Embryonic facial prominence (tissue), 1 donor: ENCODE data around the gene AIP.
"Not testable (repeated sequence)": the region's sequence is repeated elsewhere in the genome, so short reads cannot be mapped to it uniquely, and the experiment has no call there.

Experiments used
- DNase-seq: peaks from one replicate; pipeline ENCODE4 v3.0.0-alpha.2; 2016; ENCODE audit errors: extremely low spot score

AIP gene

GRCh38 chr11:67468759-67469507 lies 13.9 kb upstream of the AIP start, which contains the start of gene TMEM134:
Gene TMEM134, minus strand, starts transcription at chr11:67469251. Its CDS starts 59 bp downstream, at chr11:67469192.
- peak; percentile 82 for DNase-seq

GRCh38 chr11:67469508-67469811 lies 13.4 kb upstream of the AIP start:
- DNase-seq: no peak

GRCh38 chr11:67470337-67471002 lies 12.4 kb upstream of the AIP start:
- no peak for DNase-seq

- DNase-seq: no peak
Observed at GRCh38 chr11:67472882-67473281, 9.9 kb upstream of the AIP start.

GRCh38 chr11:67476692-67477091 lies 6.1 kb upstream of the AIP start:
- not testable (repeated sequence) for DNase-seq

GRCh38 chr11:67477344-67478050 lies 5.3 kb upstream of the AIP start:
- DNase-seq: not testable (repeated sequence)

GRCh38 chr11:67482275-67482826 lies 475 bp upstream of the AIP start:
- DNase-seq: no peak

- no peak for DNase-seq
Observed at GRCh38 chr11:67483831-67484665, 1.2 kb downstream of the AIP start.

- DNase-seq: no peak
Observed at GRCh38 chr11:67484847-67485311, 2.1 kb downstream of the AIP start.

- DNase-seq: not testable (repeated sequence)
Observed at GRCh38 chr11:67485873-67486361, 3.1 kb downstream of the AIP start.

- DNase-seq: no peak
Observed at GRCh38 chr11:67486481-67487195, 3.8 kb downstream of the AIP start.

GRCh38 chr11:67489203-67489884 lies 6.5 kb downstream of the AIP start:
- DNase-seq: no peak

GRCh38 chr11:67489885-67490726 lies 7.3 kb downstream of the AIP start:
- DNase-seq: no peak

- no peak for DNase-seq
Observed at GRCh38 chr11:67490727-67491065, 7.9 kb downstream of the AIP start.

- no peak for DNase-seq
Observed at GRCh38 chr11:67491276-67492068, 8.6 kb downstream of the AIP start.

- no peak for DNase-seq
Observed at GRCh38 chr11:67492069-67492727, 9.4 kb downstream of the AIP start.

- DNase-seq: no peak
Observed at GRCh38 chr11:67492801-67493547, 10.1 kb downstream of the AIP start.
